HG03097 (cell line): ENCODE data around the gene RORB.

Experiments
- ATAC-seq: cut with Tn5 transposase; IDR thresholded peaks from one replicate; pipeline ENCODE4 v1.9.1; 2021; ENCODE audit not compliant: unreplicated experiment, low FRiP score

Gene RORB

DNA sequence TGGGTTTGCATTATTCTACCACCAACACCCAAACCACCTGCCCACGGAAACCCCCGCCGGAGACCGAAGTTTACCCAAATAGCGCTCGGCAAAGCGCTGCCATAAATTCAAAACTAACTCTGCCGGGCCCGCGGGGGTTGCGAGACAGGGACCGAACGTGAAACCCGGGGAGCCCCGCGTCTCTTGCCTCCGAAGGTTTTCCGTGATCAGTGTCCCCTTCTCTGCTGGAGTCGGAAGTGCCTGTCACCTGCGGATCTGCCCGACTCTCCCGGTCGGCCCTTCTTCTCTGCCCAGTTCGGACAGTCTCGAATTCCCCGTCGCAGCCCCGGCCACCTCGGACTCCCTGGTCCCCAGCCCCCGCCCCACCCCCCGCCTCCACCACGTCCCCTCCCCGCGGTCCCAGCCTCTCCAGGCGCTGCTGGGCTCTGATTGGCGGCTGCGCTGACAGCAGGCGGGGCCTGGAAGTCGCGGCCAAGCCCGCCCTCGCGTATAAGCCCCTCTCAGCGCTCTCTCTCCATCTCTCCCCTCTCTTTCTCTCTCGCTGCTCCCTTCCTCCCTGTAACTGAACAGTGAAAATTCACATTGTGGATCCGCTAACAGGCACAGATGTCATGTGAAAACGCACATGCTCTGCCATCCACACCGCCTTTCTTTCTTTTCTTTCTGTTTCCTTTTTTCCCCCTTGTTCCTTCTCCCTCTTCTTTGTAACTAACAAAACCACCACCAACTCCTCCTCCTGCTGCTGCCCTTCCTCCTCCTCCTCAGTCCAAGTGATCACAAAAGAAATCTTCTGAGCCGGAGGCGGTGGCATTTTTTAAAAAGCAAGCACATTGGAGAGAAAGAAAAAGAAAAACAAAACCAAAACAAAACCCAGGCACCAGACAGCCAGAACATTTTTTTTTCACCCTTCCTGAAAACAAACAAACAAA, at the start of gene RORB:
TSS of gene RORB (plus strand) at position 517 of the 929 bp plus-strand sequence. CDS start 642 bp downstream, outside the sequence.
- peak; percentile 89 for ATAC-seq

DNA sequence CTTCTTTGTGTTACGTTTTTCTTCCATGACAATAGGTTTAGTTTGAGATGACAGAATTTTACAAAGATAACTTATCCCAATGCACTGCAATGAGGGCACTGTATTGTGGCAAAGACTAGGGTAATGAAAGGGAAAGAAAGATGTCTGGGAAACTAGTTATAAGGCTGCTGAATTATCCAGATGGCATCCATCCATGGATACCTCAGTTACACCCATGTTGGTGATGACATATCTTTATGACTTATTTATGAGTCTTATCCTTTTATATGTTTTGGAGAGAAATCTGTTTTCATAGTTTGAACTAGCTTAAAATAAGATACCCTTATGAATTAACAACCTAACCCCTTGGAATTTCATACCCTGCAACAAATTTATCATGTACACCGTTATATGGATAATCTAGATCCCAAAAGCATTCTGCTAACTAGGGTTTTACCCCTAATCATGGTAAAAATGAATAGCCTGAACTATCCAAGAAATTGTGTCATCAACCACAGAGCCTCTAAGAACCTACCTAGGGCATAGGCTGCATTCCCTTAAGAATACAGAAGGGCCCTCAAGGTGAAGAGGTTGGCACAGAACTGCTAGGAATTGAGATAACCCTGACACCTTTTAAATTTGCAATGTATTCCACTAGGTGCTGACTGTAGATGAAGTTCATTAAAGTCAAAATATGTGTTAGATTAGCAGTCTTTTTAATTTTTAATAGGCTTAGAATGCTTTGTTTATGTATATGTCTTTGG, 49.5 kb upstream of the RORB start:
- no peak for ATAC-seq

DNA sequence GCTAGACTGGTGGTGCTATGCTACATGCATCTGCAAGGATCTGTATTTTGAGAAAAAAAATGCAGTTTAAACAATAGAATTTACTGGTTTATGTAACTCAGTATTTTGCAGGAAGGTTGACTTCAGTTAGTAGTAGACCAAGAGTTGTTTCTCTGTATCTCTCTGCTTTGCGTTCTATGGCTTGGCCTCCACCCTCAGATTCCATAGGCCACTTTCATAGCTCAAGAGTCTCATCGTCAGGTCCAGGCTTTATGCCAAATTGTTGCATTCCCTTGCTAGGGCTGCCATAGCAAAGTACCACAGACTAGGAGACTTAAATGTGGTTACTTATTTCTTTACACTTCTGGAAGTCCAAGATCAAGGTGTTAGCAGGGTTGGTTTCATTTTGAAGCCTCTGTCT, 48.1 kb upstream of the RORB start:
- no peak for ATAC-seq

DNA sequence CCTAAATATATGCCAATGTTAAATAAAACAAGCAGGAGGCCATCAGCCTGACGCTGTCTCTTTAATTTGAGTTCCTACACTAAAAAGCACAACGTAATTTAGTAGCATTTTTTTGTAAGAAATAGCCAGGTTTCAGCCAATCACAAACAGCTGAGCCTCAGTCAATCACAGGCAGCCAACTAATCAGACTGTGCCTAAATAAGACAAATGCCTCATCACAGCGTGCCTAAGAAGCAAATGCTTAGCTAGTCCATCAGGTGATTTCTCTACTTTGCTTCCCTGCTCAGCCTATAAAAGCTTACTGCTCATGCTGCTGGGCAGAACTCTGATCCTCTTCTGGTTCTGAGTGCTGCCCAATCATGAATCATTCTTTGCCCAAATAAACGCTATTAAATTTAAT, 38.3 kb upstream of the RORB start:
- ATAC-seq = no peak

DNA sequence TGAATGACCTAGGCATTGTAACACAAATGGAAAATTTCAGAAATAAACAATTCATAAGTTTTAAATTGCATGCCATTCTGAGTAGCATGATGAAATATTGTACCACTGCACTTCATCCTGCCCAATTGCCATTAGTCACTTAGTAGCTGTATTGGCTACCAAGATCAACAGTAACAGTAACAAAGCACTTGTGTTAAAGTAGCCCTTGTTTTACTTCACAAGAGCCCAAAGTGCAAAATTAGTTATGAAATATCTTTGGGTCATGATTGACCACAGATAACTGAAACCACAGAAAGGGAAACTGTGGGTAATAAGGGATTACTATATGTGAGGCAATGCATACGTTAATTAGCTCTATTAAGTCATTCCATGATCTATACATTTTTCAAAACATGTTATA, 33.3 kb upstream of the RORB start:
- no peak for ATAC-seq

DNA sequence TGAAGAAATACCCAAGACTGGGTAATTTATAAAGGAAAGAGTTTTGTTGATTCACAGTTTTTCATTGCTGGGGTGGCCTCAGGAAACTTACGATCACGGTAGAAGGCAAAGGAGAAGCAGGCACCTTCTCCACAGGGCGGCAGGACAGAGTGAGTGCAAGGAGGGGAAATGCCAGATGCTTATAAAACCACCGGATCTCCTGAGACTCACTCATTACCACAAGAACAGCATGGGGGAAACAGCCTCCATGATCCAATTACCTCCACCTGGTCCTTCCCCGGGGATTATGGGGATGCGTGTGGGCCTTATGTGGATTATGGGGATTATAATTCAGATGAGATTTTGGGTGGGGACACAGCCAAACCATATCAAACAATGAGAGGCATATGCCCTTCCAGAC, 18.5 kb upstream of the RORB start:
- ATAC-seq = no peak

DNA sequence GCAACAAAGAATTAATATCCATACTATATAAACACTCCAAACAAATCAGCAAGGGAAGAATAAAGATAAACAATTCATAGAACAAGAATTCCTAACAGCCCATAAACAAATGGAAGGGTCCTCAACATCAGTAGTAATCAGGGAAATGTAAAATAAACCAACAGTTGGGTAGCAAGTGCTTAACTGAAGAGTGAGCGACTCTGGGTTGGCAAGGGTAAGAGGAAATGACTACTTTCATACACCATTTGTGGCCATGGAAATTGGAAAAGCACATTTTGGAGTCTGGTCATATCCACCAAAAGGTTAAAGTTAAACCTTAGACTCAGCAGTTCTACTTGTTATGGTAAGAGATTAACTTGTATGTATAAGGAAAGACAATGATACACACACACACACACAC, 17.4 kb upstream of the RORB start:
- no peak for ATAC-seq

DNA sequence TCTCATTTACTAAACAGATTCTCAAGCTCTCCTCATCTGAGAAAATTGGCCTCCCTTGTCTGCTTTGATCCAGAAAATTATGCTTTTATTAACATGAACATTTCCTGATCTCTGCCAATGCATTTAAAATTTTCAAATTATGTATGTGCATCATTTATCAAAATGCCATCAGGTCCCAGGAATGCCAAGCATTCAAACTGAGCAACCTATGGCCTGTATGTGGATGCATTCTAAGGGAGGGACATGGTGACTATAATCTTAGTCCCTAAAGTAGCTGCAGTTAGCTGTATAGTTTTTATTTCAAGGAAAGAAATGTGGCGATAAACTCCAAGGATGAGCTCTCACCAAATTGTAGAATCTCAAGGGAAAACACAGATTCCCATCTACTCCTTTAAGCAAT, 9.7 kb upstream of the RORB start:
- no peak for ATAC-seq

DNA sequence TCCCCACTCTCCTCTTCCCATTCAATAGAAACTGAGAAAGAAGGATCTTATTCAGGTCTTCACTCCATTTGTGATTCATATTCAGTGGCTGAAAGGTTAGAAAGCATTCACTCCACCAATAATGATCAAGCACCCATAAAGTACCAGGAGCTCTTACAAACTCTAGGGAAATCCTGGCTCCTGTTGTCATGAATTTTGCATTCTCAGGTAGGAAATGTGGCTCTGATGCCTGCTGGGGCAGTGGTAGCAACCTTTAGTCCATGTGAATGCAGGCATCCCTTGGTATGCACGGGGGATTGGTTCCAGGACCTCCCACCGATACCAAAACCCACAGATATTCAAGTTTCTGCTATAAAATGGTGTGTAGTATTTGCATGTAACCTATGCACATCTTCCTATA, 3.6 kb upstream of the RORB start:
- no peak for ATAC-seq

DNA sequence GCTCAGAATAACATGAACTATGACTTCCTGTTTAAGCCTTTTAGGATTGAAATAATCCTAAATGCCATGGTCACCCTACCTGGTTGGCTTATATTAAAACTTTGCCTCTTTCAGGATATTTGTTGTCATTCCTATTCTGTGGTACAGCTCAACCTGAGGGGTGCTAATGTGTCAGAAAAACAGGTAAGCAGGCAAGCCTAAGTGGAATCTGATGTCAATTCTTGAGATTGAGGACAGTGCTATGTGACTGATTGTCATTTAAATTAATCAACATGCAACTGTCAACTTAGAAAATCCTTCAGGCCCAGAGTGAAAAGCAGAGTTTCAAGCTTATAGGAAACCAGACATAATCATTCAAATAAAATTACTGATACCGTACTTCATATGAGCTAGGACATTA, 2.6 kb upstream of the RORB start:
- ATAC-seq = no peak

DNA sequence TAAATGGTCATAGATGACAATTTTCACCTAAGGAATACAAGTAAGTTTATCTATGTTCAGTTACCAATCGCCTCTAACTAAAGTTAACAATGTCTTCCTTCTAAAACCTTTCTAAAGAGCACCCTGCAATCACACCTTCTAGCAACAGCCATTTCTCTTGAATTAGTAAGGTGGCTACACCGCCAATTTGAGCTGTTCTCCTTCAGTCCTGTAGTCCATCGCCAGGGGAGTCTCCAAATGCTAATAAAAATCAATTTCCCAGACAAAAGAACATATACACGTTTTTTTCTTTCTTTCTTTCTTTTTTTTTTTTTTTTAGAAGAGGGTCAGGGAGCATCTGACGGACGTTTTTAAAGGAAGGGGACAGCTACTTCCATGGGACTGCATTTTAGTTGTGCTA, 729 bp upstream of the RORB start:
- ATAC-seq = no peak

DNA sequence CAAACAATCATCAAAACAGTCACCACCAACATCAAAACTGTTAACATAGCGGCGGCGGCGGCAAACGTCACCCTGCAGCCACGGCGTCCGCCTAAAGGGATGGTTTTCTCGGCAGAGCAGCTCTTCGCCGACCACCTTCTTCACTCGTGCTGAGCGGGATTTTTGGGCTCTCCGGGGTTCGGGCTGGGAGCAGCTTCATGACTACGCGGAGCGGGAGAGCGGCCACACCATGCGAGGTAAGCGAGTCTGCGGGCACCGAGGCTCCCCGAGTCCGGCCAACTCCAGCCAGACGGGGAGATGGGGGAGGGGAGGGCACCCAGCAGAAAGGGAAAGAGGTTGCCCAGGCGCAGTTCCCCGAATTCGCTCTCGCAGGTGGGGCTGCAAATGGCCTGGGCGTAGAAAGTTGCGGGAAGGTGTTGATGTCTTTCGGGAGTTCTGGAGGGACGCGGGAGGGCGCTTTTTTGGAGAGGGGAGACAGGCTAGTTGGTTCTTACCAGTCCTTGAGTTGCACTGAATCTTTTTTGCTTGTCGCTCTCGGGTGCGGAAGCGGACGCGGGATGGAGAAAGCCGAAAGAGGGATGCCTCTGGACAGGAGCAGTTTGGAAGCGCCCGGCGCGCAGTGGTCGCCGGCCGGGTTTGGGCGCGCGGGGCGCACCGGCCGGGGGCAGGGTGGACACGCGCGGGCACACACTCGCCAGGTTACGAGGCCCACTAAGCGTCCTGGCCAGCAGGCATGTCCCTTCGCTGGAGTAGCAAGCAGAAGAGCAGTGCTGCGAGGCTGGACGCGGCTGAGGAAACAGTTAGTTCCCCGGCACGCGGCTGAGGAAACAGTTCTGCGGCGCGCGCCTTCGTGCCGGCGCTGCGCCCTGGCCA, 849 bp downstream of the RORB start:
- ATAC-seq = no peak

DNA sequence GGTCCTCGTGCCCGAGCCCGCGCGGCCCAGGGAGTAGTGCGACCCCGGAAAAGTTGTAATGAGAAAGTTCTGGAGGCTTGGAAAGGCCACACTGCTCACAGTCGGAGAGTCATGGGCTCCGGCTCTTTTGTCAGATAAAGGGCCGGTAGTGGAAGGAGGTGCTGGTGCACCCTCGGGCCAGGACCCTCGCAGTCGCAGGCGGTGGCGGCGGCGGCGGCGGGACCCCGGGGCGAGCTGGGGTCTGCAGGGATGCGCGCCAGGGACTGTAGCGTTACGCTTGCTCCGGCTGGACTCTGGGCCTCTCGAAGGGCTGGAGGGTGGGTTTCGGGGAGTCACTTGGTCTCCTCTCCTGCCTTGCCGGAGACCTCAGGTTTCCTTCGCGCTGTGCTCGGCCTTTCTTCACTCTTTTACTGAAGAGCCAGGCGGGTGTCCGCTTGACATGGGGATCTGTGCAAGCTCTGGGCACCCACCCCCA, 1.5 kb downstream of the RORB start:
- ATAC-seq = no peak

DNA sequence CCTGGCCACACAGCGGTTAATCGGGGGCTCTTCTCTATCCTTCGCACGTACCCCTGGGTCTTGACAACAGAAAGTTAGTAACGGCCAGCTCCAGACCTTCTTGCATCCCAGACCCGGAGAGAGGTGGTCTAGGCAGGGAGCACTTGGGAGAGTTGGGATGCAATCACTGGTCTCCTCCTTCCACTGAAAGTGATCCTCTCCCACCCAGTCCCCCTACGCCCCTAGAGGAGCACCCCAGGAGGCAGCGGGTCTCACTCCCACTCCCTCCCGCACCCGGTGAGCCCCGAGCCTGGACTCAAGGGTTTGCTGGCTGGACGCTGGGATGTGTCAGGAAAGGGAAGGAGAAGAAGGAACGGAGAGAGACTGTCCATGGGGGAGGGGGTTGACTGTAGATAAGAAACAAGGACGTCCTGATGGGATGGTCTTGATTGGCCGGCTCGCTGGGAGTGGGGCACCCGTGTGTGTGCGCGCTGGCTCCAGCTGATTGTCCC, 2.0 kb downstream of the RORB start:
- ATAC-seq = no peak

DNA sequence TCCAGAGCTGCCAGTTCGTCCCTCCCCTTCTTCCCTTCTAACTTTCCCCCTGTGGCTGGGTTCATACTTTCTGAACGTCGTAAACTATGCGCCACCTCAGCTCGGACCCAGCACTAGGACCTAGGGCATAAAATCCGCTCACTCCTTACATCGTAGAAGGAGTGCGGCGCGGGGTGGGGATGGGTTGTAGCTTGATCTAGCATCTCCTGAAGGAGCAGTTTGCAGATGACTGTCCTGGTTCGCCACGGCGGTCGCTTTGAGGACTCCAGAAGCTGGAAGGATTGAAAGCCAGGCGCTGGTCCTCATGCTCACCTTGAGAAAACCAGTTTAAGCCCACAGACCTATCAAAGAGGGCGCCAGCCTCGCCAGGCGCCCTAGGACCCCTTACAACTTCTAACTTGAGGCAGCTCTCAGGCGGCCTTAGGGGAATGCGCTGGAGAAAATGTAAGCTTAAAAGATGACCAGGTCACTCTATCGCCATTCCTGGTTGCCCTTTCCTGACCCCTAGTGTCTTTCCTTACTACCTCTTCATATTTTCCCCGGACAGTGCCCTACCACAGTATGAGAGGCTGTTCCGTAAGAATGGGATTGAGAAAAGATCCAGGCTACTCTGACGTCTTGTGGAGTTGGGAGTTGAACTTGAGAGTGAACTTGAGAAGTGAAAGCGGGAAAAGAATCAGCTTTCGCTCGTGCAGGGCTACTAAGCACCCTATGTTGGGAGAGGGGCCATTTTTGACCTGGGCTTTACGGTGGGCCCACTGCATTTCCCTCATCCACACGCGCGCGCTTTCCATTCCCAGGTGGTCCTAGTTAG, 2.8 kb downstream of the RORB start:
- ATAC-seq = no peak

DNA sequence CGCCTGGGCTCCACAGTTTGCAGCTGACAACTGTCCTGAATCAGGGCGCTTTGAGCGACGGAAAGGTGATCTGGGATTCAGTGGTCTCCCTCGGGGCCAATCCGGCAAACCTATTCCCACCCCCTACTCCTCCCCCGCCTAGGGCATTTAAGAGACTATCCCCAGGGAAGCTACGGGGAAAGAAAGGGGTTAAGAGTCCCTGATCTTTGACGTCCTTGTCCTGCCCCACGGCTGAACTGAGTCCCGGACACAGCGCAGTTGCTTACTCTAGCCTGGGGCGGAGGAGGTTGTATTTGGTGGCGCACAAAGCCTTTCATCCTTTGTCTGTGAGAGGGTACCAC, 3.4 kb downstream of the RORB start:
- ATAC-seq = no peak

DNA sequence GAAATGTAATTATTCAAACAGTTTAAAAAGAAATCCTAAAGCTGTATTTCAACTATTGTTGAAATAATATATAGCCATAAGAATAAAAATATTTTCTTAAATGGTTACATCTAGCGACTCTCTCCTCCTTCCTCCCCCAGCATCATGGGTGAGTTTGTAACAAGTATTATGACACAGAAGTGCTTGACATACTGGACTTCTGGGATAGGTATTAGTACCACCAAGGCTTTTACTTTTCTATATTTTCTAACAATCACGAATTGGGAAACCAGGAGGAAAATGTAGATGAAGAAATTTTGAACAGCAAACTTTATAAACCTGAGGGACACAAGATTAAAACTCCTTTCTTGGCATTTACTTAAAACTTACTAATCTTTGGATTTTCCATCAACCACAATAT, 4.4 kb downstream of the RORB start:
- ATAC-seq = no peak

DNA sequence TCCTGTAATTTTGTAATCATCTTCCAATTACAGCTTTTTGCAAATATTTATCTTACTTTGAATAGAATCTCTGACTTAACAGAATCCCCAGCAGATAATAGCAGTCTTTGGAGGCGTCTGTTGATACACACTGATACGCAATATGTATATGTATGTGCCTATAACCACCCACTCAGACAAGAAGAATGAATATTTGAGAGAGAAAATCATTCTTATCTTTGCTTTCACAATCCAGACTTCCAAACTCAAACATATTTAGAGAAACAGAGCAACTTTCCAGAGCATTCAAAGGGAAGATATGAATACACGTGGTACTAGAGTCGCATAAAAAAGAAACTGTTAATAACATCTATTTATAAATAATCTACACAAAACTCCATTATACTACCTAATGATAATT, 6.1 kb downstream of the RORB start:
- ATAC-seq = no peak

DNA sequence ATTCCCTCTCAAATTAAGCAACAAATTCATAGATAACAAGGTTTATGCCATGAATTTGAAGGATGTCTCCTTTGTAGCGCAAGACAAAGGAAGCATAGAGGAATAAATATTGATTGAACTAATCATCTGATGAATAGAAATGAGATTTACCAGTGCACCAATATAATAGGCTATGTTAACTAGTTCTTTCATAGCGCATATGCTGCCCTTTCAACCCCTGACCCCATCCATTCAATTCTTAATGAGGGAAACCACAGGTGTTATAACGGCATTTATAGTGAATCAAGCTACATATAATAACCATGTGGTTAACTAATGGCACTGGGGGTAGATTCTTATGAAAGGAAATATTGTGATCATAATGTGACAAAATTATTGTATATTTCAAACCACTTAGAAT, 6.5 kb downstream of the RORB start:
- no peak for ATAC-seq

DNA sequence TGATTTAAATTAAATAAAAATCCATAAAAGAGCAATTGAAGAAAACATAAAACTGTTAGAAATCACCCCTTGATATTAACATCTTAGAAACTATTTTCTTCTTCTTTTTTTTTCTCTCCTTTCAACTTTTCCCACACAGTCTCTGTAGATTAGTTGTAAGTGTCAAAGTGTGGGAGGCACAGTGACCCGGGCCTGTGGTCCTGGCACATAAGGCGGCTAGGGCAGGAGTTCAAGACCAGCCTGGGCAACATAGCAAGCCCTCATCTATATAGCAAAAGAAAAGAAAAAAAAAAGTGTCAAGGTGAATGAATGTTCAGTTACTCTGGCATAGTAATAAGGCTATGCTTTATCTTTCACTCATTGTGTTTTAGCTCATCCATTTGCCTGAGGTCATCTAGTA, 14.2 kb downstream of the RORB start:
- ATAC-seq = no peak
